ENCODE data around the gene KCNQ2.
A peak's percentile ranks its signal among the peaks of the same experiment; 100 is the strongest.

Gene KCNQ2

DNA sequence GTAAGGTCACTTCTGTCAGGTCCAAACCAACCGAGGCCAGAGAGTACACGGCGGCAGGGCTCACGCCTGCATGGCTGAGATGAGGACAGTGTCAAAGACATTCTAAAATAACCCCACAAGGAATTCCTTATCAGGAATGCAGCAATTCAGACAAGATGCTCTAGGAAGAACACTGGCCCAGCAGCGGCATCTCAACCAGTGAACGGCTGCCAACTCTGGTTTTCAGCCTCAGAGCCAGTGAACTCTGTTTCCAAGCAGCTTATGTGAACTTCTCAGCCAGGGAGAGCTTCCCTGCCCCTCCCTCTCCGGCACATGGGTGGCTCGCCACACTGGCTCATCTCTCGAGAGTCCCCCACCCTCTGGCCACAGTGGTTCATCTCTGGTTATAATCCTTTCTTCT lies 36.9 kb downstream of the KCNQ2 start:
- DNase-seq: peak in 8 of 56 donors; percentile 12 to 27 (median 15)

DNA sequence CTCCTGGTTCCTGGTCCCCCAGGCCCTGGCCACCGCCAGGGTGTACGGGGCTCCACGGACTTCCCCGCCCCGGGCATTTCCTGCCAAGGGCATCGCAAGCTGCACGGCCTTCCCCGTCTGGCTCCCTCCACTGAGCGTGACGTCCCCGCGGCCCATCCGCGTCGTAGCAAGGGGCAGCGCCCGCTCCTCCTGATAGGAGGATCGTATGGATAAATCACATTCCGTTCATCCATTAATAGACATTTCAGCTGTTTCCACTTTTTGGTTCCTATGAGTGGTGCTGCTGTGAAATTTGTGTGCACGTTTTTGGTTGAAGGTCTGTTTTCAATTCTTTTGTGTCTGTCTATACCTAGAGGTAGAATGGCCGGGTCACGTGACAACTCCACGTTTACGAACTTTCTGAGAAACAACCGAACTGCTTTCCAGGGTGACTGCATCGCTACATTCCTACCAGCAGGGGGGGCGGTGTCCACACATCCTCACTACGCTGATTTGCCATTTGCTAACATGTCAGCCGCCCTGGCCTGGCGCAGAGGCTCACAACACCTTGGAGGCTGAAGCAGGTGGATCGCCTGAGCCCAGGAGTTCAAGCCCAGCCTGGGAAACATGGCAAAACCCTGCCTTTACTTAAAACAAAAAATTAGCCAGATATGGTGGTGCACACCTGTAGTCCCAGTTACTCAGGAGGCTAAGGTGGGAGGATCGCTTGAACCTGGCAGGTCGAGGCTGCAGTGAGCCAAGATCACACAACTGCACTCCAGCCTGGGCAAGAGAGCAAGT lies 37.7 kb downstream of the KCNQ2 start:
- DNase-seq: peak in 44 of 56 donors; percentile 9 to 79 (median 37)

DNA sequence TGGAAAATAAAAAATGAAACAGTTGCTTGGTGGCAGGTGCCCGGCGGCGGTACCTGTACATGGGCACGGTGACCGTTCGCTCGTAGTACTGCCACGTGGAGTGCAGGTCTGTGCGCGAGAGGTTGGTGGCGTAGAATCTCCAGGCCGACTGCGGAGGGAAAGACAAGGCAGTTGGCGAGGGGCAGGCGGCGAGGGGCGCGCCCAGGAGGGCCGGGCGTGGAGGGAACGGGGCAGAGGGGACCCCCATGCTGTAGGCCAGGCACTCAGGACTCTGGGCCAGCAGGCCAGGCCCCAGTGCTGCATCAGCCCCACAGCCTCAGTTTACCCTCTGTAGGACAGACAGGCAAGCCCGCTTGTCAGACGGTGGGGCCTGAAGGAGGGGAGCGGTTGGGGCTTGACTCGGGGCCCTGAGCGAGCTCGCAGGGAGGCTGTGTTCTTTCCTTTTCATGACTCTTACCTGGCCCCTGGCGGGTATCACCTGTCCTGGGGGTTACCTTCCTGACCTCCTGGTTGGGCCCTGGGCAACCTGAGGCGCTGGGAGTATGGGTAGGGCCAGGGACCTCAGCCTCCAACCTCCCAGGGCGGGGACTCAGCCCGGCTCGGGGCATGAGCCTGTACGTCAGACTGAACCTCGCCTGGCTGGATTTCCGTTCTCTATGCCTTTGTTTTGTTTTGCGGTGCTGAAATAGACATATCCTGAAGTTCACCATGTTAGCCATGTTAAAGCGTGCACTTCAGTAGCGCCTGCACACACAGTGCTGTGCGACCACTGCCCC lies 38.5 kb downstream of the KCNQ2 start:
- no peak for DNase-seq

DNA sequence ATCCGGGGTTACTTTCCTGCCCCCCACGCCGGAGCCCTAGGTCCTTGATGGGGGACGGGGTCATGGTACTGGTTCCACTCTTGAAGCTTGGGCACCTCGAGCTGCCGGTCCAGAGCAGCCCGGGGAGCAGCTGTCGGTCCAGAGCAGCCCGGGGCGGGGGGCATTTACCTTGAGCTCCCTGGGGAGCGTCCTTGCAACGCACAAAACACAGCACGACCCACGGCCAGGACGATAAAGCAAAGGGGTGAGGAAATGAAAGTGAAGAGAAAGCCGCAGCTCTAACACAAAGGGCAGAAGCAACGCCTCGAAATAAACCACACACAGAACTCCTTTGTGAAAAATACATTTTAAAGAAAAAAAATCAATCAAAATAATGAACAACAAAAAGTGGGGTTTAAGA lies 39.1 kb downstream of the KCNQ2 start:
- no peak for DNase-seq

DNA sequence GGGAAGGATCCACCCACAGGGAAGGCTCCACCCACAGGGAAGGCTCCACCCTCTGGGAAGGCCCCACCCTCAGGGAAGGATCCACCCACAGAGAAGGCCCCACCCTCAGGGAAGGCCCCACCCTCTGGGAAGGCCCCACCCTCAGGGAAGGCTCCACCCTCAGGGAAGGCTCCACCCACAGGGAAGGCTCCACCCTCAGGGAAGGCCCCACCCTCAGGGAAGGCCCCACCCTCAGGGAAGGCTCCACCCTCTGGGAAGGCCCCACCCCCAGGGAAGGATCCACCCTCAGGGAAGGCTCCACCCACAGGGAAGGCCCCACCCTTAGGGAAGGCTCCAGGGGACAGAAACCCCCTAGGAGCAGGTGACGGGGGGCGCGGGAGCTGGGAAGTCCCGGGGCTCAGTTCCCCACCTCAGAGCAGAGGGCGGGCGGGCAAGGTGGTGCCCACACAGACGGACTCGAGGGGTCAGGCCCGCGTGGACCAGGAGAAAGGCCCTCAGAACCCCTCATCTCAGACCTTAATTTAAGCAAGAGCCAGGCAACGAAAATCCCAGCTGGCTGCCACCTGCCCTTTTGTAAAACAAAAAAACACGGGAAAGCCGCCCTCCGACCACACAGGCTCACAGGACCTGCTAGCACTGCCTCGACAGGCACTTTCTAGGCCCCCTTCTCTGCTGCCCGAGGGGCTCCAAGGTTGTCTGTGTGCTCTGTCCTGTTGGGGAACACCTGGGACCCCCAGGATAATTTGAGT lies 39.7 kb downstream of the KCNQ2 start:
- peak in 1 of 56 donors; percentile 50 for DNase-seq

DNA sequence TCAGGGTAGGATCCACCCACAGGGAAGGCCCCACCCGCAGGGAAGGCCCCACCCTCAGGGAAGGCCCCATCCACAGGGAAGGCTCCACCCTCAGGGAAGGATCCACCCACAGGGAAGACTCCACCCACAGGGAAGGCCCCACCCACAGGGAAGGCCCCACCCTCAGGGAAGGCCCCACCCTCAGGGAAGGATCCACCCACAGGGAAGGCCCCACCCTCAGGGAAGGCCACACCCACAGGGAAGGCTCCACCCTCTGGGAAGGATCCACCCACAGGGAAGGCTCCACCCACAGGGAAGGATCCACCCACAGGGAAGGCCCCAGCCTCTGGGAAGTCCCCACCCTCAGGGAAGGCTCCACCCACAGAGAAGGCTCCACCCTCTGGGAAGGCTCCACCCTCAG lies 40.5 kb downstream of the KCNQ2 start:
- DNase-seq: peak in 1 of 56 donors; percentile 50

DNA sequence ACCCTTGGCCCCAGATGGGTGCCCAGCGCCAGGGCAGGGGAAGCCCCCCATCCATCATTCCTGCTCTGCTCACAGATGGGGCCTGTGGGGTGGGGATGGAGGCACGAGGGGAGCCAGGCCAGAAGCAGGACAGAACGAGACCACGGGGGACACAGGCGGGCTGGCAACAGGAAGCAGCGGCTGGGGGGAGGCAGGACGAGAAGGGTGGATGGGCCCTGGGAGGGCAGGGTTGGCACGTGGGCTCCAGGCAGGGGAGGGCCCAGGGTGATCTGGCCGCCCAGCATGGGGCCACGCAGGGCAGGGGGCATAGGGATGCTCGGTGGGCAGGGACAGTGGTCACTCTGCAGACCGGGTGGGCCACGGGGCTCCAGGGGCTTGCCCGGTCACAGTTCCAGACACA lies 41.6 kb downstream of the KCNQ2 start:
- DNase-seq: no peak

DNA sequence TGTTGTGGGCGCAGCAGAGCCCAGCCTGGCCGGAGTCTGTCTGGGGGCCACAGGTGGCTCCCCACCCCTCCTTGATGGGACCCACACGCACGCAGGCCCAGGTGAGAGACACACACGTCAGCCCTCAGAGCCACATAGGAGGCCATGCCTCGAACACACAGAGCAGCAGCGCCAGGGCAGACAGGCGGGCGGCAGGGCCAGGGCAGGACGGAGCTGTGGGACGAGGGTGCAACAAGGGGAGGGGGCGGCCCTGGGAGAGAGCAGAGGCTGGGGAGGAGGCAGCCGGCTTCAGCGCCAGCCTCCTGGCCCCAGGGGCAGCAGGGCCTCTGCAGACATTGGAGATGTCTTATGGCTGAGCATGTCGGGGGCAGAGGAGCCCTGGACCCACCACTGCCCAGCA lies 42.5 kb downstream of the KCNQ2 start:
- DNase-seq: no peak

DNA sequence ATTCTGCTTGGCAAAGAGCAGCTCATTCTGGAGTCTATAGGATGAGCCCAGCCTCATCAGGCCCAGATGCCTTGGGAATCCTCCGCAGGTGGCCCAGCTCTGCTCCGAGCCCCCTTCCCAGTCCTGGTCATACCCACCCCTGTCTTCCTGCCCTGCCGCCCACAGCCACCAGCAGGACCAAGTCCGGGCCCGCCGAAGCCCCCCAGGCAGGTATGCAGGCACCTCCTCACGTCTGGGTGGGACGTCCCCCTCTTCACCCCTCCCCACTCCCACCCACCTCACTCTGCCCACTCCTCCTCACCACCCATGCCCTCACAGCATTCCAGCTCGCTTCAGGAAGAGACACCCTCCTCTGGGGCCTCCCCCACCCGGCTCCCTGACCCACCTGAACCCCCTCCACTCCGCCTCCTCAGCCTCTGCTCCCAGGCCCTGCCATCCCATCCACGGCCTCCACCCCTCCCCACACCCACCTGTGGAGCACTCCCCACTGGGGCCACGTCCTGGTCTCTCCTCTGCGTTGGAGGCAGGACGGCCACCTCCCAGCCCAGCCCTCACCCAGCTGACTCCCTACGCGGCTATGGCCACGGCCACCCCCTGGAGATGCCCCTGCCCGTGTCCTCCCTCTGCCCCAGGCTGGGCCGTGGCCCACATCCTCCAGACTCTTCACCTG lies 43.4 kb downstream of the KCNQ2 start:
- no peak for DNase-seq

DNA sequence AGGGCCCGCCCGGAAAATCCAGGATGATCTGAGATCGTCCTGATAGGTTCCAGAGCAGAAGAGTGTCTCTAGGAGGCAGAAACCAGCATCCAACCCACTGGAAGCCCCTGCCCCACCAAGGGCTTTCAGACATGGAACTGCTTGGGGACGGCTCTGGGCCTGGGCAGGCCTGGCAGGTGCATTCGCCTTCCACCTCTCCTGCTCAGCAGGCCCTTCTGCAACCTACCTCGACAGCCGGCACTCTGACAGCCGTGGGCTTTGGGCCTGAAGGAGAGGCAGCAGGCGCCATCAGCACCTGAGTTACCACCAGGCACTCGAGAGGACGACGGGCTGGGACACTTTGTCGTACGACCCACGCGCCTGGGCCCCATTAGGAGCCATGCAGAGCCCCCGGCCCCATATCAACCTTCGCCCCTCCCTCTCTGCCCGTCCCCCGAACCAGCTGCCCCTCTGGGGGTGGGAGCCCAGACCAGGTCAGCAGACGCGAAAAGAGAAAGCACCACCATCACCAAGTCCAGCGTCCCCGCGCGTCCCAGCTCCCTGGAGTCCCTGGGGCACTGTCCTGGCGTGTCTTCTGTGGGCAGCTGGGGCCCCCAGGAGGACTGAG lies 44.6 kb downstream of the KCNQ2 start:
- DNase-seq: no peak

DNA sequence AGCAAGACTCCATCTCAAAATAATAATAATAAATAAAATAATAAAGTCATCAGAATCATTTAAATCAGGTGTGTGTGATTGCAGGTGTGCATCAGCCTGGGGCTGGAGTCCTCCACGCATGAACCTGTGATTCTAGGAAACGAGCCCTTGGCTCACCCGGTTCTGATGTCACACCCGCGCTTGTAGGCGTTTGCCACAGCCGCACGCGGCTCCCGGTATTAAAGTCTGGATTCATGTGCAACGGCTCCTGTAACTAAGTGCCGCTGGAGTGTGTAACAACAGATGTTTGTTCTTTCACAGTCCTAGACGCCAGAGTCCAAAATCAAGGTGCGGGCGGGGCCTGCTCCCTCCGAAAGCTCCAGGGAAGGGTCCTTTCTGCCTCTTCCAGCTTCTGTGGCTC lies 45.2 kb downstream of the KCNQ2 start:
- no peak for DNase-seq

DNA sequence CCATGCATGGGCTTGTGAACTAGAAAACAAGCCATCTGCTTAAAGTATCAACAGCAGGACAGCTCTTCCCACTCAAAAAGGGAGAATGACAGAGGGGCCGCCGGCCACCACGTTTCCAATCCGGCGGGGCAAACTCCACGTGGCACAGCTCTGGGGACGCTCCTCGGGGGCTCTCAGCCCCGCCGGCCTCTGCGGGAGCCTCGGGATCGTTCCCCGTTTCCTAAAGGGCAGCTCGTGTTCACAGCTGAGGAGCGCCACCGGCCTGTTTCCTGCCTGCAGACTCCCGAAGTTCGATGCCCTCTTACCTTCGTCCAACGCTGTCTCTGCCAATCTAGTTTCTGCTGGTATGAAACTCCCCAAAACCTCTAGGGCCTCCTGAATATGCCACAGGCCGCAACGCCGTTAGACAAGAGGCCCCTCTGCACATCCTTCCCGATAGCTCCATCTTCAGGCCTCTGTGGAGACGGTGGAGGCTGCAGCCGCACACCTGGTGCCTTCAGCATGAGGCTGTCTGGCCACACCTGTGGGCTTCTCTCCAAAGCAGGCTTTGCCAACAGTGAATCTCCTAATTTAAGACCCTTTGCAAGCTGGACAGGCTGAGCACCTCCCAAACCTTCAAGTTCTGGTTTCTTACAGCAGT lies 46.5 kb downstream of the KCNQ2 start:
- DNase-seq: no peak

DNA sequence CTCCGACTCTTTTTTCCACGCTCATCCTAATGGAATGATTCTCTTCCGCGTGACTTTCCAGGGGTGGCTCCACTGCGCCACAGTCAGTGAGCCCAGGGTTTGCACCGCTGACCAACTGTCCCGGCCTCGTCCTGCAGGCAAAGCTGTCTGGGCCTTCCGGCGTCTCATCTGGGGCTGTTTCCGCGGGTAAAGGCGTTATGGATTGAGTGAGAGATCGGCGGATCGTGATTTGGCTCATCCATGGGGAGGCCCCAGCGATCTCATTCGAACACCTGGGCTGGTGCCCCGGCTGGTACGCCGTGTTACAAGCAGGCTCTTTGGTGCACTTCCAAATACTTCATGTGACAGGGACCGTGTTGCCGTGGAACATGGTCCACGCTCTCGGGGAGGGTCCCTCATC lies 47.8 kb downstream of the KCNQ2 start:
- DNase-seq: no peak

DNA sequence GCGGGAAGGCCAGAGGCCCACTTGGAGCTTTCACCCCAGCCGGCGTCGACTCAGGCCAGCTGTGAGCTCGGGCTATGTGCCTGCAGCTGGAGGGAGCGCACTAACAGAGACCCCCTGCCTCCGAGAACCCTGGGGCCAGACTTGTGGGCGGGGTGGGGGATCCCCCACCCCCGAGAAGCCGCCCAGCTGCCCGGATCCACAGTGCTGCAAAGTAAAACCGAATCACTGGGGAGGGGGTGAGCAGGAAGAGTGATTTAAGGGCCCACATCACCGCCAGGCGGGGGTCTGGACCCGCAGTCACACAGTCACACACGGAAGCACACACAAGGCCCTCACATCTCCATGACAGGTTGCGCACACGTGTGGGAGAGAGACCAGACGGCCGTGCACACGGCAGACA lies 48.7 kb downstream of the KCNQ2 start:
- no peak for DNase-seq

DNA sequence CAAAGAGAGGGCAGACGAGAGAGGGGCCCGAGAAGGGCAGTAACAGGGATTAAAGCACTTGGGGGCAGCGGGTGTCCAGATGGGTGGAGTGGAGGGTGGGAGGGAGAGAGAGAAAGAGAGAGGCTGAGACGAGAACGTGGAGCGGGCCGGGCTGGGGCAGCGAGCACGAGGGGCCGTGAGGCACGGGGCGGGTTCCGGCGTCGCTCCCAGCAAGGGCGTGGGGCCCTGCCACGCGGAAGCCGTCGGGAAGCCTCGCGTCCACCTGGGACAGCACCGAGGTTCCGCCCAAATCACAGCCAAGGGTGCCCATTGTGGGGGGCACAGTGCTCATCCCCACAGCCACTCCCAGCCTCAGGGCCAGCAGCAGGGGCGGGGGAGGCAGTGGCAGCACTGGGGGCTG lies 49.8 kb downstream of the KCNQ2 start:
- DNase-seq: no peak

DNA sequence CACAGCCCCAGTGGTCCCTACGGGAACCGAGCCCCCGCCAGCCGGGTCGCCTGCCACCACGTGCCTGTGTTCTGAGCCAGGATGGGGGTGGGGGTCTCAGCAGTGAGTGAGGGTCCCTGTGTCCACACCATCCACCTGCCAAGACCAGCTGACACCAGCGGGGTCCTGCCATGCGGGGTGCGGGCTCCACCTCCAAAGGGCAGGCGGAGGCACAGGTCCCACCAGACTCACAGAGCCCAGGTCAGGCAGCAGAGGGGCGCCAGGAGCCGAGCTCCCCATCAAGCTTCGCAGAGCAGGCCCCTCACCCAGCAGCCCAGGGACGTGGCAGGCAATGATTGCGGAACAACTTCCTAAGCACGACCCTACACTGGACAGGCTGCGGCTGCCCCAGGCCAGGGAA lies 50.5 kb downstream of the KCNQ2 start:
- DNase-seq: no peak

DNA sequence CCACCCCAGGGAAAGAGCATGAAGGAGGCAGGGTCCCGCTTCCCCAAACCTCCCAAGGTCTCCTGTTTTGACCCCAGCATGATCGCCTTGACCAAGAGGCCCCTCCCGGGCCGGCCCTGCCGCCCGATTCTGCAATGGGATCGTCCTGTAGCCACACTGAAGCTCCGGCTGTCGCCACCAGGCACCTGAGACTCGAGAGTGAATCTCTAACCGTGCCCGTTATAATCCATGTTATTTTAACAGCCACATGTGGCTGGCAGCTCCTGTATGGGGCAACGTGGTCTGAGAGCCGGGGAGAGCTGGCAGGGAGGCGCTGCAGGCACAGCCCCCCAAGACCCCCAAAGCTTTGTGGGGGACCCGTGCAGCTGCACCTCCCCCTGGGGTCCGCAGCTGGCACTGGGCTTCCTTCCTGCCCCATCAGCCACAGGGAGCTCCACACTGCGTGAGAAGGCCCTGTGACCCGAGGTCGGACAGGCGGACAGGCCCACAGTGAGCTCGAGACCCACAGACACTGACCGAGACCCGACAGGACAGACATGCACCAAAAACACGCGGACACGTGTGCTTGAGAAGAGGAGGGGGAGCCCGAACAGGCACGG lies 51.3 kb downstream of the KCNQ2 start:
- no peak for DNase-seq

DNA sequence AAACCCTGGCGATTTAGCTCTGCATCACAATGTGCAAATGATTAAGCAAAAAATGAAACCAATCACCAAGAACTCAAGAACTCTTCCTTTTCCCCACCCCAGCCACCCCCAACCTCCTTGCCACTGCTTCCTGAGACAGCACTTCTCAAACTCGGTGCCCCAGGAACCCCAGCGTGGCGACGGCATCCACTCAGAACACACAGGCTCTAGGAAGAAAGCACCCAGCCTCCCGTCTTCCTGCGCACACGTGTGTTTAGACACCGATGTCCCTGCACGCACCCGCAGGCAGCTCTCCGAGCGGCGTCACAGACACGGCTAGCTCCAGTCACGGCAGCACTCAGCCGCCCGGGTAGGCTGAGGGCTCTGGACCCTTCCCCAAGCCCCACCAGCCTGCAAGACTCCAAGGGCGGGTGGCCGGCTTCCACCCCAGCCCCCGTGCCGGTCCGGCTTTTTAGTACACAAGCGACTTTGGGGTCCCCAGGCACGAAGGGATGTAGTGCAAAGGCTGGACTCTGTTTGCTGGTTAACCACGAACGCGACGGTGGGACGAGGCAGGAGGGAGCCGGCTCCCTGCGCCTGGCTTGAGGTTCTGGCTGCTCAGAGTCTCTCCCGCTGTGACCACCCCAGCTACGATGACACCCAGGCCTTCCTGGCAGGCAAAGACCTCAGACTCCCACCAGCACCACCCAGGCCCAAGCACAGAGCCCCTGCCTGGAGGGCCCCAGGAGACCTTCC lies 51.9 kb downstream of the KCNQ2 start:
- DNase-seq: peak in 4 of 56 donors; percentile 10 to 23 (median 20)

DNA sequence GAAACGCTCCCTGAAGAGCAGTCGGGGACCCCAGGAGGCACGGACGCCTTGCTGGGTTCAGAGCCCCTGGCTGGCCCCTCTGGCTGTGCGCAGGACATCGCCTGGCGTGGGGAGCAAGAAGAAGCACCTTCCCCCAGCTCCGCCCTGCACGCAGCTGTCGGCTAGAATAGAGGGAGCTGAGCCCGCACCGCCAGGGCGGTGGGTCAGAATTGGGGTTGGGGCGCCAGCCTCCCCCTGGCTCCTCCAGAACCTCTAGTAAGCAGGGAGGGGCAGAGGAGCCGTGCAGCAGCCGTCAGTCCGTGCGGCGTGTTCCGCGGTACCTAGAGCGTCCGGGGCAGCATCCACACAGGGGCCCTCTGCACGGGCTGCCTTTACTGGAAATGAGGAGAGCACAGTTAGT lies 53.2 kb downstream of the KCNQ2 start:
- no peak for DNase-seq

DNA sequence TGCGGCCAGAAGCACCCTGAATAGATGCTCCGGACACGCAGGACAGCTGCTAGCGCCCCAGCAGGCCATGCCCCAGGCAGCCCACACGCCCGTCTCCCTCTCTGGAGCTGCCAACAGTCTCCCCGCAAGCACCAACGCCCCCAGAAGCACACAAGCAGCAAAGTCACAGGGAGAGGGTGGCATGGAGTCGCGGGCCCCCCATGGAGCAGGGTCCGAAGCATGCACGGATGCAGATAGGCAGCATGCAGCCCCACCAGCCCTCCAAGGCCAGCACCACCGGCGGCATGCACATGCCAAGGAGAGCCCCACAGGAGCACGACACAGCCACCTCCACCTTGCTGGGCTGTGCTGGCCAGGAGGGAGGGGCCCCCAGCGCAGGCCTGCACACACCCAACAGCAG lies 53.8 kb downstream of the KCNQ2 start:
- no peak for DNase-seq

Measured in amygdala (tissue), 56 donors.